Right atrium auricular region (tissue), 2 donors: ENCODE results near the gene CD96. TPM values are rescaled to one million over a fixed set of nuclear protein-coding genes. Genes with fewer than 3 reads are reported as not detected.

Experiments
- DNase-seq: peaks from one replicate; pipeline ENCODE4 v3.0.0-alpha.2; 2019; ENCODE audit warnings: low spot score
- H3K27ac ChIP-seq, 2 donors: fragments of 200-600 bp; sonication (generic); 1 replicate in 1 of 2; 2 replicates in 1 of 2; pipeline ENCODE4 v1.5.1; 2016 to 2019
- H3K27me3 ChIP-seq, 2 donors: fragments of 200-600 bp; sonication (generic); one replicate each; pipeline versions ENCODE4 v1.5.1 to v1.6.0; 2017 to 2019
- H3K36me3 ChIP-seq: fragments of 200-600 bp; sonication (generic); one replicate; pipeline ENCODE4 v1.5.1; 2016
- H3K4me1 ChIP-seq, 2 donors: fragments of 200-600 bp; sonication (generic); one replicate each; pipeline versions ENCODE4 v1.5.1 to v1.6.0; 2017 to 2019
- H3K4me3 ChIP-seq, 2 donors: fragments of 200-600 bp; sonication (generic); 1 replicate in 1 of 2; 2 replicates in 1 of 2; pipeline ENCODE4 v1.5.1; 2017 to 2019; ENCODE audit warnings: mild to moderate bottlenecking in 1 of 2, moderate library complexity in 1 of 2
- H3K9me3 ChIP-seq, 2 donors: fragments of 200-600 bp; sonication (generic); one replicate each; pipeline ENCODE4 v1.5.1; 2019
- total RNA-seq, 2 donors: library from RNA; depleted of rRNA; stranded (reverse); fragments of >200 nt; gene quantifications; one replicate each; pipeline ENCODE4 v1.1.0, GENCODE V29; 2016
- TF ChIP-seq, protein P1 (sequence below), 2 donors: fragments of 200-600 bp; sonication (generic); IDR thresholded peaks; one replicate each; pipeline ENCODE4 v1.5.1; 2019; ENCODE audit warnings: antibody characterized with exemption in 2 of 2

CD96 gene
- total RNA-seq, 2 donors from 2014 or later: 0.55 to 0.85 TPM

DNA sequence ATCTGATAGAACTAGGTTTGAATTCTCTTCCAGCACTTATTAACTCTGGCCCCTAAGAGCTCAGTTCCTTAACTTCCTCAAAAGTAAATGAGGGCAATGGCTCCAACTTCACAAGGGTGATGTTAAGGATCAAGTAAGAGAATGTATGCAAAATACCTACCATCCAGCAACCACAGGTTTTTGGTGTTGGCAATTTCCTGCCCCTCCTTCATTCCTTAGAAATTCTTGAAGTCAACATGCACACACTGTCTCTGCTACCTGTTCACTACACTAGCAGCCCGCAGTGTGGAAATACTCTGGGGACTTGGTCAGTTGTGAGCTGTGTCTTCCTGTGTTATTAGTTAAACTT, 48.1 kb downstream of the CD96 start:
- no peak for DNase-seq
- Histone ChIP-seq H3K4me1 (no peaks in the 10 kb centered on the region), H3K36me3 (no peaks in the 10 kb centered on the region), H3K27ac (no peak overlapping the region), H3K9me3 (no peaks in the 10 kb centered on the region), H3K27me3 (no peaks in the 10 kb centered on the region), H3K4me3 (no peak overlapping the region)
- TF ChIP-seq, protein P1, sequence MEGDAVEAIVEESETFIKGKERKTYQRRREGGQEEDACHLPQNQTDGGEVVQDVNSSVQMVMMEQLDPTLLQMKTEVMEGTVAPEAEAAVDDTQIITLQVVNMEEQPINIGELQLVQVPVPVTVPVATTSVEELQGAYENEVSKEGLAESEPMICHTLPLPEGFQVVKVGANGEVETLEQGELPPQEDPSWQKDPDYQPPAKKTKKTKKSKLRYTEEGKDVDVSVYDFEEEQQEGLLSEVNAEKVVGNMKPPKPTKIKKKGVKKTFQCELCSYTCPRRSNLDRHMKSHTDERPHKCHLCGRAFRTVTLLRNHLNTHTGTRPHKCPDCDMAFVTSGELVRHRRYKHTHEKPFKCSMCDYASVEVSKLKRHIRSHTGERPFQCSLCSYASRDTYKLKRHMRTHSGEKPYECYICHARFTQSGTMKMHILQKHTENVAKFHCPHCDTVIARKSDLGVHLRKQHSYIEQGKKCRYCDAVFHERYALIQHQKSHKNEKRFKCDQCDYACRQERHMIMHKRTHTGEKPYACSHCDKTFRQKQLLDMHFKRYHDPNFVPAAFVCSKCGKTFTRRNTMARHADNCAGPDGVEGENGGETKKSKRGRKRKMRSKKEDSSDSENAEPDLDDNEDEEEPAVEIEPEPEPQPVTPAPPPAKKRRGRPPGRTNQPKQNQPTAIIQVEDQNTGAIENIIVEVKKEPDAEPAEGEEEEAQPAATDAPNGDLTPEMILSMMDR (IDR thresholded peaks at IDR 0.05): no peak

DNA sequence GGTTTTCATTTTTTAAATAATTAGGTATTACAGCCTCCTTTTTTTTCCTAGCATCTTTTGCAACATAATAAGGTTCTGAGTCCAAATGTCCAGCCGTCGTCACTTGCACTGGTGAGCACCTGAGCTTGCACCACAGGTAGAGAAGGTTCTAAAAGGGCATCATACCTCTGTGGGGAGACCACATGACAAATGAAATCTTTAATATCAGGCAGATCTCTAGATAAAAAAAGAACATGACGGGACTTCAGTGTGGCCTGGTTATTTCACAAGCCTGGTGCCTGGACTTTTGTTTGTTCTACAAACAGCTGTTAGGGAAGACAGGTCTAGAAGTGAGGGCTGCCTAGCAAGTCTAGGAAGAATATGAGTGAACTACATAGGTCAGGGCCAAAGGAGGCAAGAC, 49.6 kb downstream of the CD96 start:
- DNase-seq: no peak
- no peak overlapping the region for H3K4me3 ChIP-seq
- no peaks in the 10 kb centered on the region for H3K4me1 ChIP-seq
- H3K27ac ChIP-seq: no peak overlapping the region
- H3K27me3 ChIP-seq: no peaks in the 10 kb centered on the region
- H3K36me3 ChIP-seq: no peaks in the 10 kb centered on the region
- no peaks in the 10 kb centered on the region for H3K9me3 ChIP-seq
- TF ChIP-seq, protein P1 (IDR thresholded peaks at IDR 0.05): no peak

DNA sequence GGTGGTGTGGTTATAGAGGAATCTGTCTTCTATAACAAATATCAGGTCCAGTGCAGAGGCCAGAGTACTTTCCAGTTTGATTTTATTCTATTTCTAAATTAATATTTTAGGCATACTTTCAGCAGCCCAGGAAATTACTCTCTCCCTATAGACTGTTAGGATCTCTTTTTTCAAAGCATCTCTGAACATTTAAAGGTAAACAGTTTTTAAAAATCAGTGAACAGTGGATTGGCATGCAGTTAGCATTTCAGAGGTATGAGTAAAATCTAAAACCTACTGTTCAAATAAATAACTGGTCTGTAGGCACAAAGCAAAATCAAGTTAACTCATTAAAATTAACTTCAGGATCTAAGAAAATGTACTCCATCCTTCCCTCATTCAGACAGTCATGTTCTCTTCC, 50.1 kb downstream of the CD96 start:
- no peak overlapping the region for H3K4me3 ChIP-seq
- no peaks in the 10 kb centered on the region for H3K27me3 ChIP-seq
- H3K27ac ChIP-seq: no peak overlapping the region
- TF ChIP-seq, protein P1 (IDR thresholded peaks at IDR 0.05): no peak
- DNase-seq: no peak
- no peaks in the 10 kb centered on the region for H3K9me3 ChIP-seq
- no peaks in the 10 kb centered on the region for H3K4me1 ChIP-seq
- no peaks in the 10 kb centered on the region for H3K36me3 ChIP-seq

DNA sequence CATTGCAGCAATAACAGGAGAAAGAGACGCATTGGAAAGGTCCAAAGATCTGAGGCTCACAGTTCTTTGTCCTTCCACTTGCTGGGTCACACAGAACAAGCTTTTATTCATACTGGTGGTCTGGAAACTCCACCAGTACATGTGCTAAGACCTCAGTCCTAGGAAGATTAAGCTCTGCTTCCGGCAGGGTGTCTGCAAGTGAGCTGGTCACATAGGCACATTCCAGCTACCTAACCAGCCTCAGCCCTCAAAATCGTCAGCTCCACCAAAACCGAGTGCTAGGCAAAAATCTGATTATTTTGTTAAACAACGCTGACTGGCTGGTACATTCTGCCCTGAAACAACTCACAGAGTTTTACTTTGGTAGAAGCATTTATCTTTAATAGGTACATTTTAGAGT, 50.9 kb downstream of the CD96 start:
- no peak overlapping the region for H3K4me3 ChIP-seq
- no peaks in the 10 kb centered on the region for H3K27me3 ChIP-seq
- H3K27ac ChIP-seq: no peak overlapping the region
- H3K36me3 ChIP-seq: no peaks in the 10 kb centered on the region
- no peaks in the 10 kb centered on the region for H3K9me3 ChIP-seq
- TF ChIP-seq, protein P1 (IDR thresholded peaks at IDR 0.05): no peak
- no peaks in the 10 kb centered on the region for H3K4me1 ChIP-seq
- DNase-seq: no peak

DNA sequence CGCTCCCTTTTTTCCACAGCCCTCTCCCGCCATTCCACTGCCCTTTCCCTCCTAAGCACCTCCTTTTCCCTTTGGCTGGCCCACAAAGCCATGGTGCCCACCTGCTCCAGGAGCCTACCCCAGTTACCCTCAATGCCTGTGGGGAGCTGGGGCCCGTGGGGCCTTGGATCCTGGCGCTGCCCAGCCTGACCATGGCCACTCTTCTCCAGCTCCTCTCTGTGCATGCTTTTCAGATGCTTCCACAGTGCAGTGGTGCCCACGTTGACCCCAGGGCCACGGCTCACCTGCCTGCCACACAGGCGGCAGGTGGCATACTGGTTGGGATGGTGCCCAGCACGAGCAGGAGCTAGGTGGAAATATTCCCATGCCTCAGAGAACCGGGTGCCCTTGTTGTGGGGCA, 51.7 kb downstream of the CD96 start:
- H3K27ac ChIP-seq: no peak overlapping the region
- DNase-seq: no peak
- H3K9me3 ChIP-seq: no peaks in the 10 kb centered on the region
- no peaks in the 10 kb centered on the region for H3K4me1 ChIP-seq
- H3K4me3 ChIP-seq: no peak overlapping the region
- no peaks in the 10 kb centered on the region for H3K36me3 ChIP-seq
- no peaks in the 10 kb centered on the region for H3K27me3 ChIP-seq
- TF ChIP-seq, protein P1 (IDR thresholded peaks at IDR 0.05): no peak

DNA sequence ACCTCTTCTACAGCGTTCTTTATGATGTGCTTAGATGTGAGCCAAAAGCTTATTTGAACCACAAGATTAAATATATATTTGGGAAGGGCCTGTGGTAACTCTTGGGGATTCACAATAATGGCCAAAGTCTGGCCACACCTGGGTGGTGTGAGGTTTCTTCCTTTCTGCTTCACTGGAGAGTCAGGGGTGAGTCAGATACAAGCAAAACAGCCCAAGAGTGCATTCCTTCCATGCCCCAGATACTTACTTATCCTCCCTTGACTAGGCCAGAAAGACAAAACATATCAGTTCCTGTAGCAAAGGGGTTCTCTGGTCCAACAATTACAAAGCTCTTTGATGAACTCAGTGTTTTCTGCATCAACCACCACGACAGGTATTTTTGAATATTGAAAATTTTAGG, 52.2 kb downstream of the CD96 start:
- H3K4me3 ChIP-seq: no peak overlapping the region
- H3K4me1 ChIP-seq: no peaks in the 10 kb centered on the region
- H3K9me3 ChIP-seq: no peaks in the 10 kb centered on the region
- TF ChIP-seq, protein P1 (IDR thresholded peaks at IDR 0.05): no peak
- no peaks in the 10 kb centered on the region for H3K36me3 ChIP-seq
- H3K27me3 ChIP-seq: no peaks in the 10 kb centered on the region
- DNase-seq: no peak
- H3K27ac ChIP-seq: no peak overlapping the region
